Measurements from ENCODE around the gene CACNA2D2.

The CACNA2D2 gene

GRCh38 chr3:50347187-50347813, 156.1 kb downstream of the CACNA2D2 start:
- DNase-seq (ENCODE audit: low read depth, low spot score), result no peak

GRCh38 chr3:50345586-50346234, 157.7 kb downstream of the CACNA2D2 start, which contains the start of gene ZMYND10:
TSS of gene ZMYND10 (minus strand) at chr3:50345732. CDS start at chr3:50345579, 153 bp downstream.
- DNase-seq (ENCODE audit: low read depth, low spot score), result no peak

GRCh38 chr3:50345008-50345407, 158.4 kb downstream of the CACNA2D2 start:
- DNase-seq (ENCODE audit: low read depth, low spot score), result no peak

GRCh38 chr3:50342813-50343633, 160.4 kb downstream of the CACNA2D2 start:
- no peak for DNase-seq (ENCODE audit: low read depth, low spot score)

- DNase-seq (ENCODE audit: low read depth, low spot score), result no peak
Observed at GRCh38 chr3:50341996-50342650, 161.3 kb downstream of the CACNA2D2 start.

GRCh38 chr3:50341537-50341936, 161.9 kb downstream of the CACNA2D2 start:
- DNase-seq (ENCODE audit: low read depth, low spot score), result no peak

- DNase-seq (ENCODE audit: low read depth, low spot score), result no peak
Observed at GRCh38 chr3:50340448-50341329, 162.7 kb downstream of the CACNA2D2 start, which contains the start of gene RASSF1. TSS of gene RASSF1 (minus strand) at chr3:50340836. CDS start at chr3:50340805, 31 bp downstream.

- DNase-seq (ENCODE audit: low read depth, low spot score), result no peak
Observed at GRCh38 chr3:50340147-50340447, 163.3 kb downstream of the CACNA2D2 start.

- DNase-seq (ENCODE audit: low read depth, low spot score), result no peak
Observed at GRCh38 chr3:50339485-50340146, 163.8 kb downstream of the CACNA2D2 start.

- no peak for DNase-seq (ENCODE audit: low read depth, low spot score)
Observed at GRCh38 chr3:50338965-50339364, 164.5 kb downstream of the CACNA2D2 start.

- DNase-seq (ENCODE audit: low read depth, low spot score), result peak; percentile 98
Observed at GRCh38 chr3:50337175-50337861, 166.1 kb downstream of the CACNA2D2 start.

- no peak for DNase-seq (ENCODE audit: low read depth, low spot score)
Observed at GRCh38 chr3:50336452-50337174, 166.8 kb downstream of the CACNA2D2 start.

GRCh38 chr3:50334339-50335075, 168.9 kb downstream of the CACNA2D2 start:
- DNase-seq (ENCODE audit: low read depth, low spot score), result no peak

- DNase-seq (ENCODE audit: low read depth, low spot score), result no peak
Observed at GRCh38 chr3:50333744-50334328, 169.6 kb downstream of the CACNA2D2 start.

GRCh38 chr3:50331364-50331907, 172.0 kb downstream of the CACNA2D2 start:
- DNase-seq (ENCODE audit: low read depth, low spot score), result no peak

- DNase-seq (ENCODE audit: low read depth, low spot score), result no peak
Observed at GRCh38 chr3:50330330-50330729, 173.1 kb downstream of the CACNA2D2 start.

GRCh38 chr3:50327943-50328691, 175.3 kb downstream of the CACNA2D2 start, which contains the start of gene TUSC2:
TSS of gene TUSC2 (minus strand) at chr3:50328223. CDS start at chr3:50328099, 124 bp downstream.
- peak; percentile 94 for DNase-seq (ENCODE audit: low read depth, low spot score)

All from smooth muscle cell of the brain vasculature (primary cell).